DOHH2 (cell line): ENCODE measurements around the gene TACC2.

Experiments used
- H3F3A ChIP-seq: fragments of 200-600 bp; sonication (generic), shearing (Covaris generic); 2 replicates; pipeline ENCODE4 v1.6.0; 2016; ENCODE audit warnings: antibody characterized with exemption, mild to moderate bottlenecking; ENCODE audit not compliant: control insufficient read depth, insufficient read depth
- H3K27ac ChIP-seq: fragments of 200-600 bp; sonication (generic); 2 replicates; pipeline ENCODE4 v1.5.1; 2014; ENCODE audit warnings: low read depth, mild to moderate bottlenecking, low read length, moderate library complexity
- H3K27me3 ChIP-seq: fragments of 200-600 bp; sonication (generic); 2 replicates; pipeline ENCODE4 v1.6.1; 2014; ENCODE audit warnings: mild to moderate bottlenecking, low read length, mixed read lengths; ENCODE audit not compliant: control insufficient read depth
- H3K36me3 ChIP-seq: fragments of 200-600 bp; sonication (generic); 2 replicates; pipeline ENCODE4 v1.6.1; 2014; ENCODE audit warnings: mild to moderate bottlenecking, low read length, moderate library complexity, mixed read lengths; ENCODE audit not compliant: control insufficient read depth
- H3K4me1 ChIP-seq: fragments of 200-600 bp; sonication (generic); 2 replicates; pipeline ENCODE4 v1.6.1; 2014; ENCODE audit warnings: mild to moderate bottlenecking, low read length, mixed read lengths; ENCODE audit not compliant: control insufficient read depth
- H3K4me2 ChIP-seq: fragments of 200-600 bp; sonication (generic); 2 replicates; pipeline ENCODE4 v1.6.0; 2014; ENCODE audit warnings: mild to moderate bottlenecking, low read length, moderate library complexity
- H3K4me3 ChIP-seq: fragments of 200-600 bp; sonication (generic); 2 replicates; pipeline ENCODE4 v1.5.1; 2014; ENCODE audit warnings: mild to moderate bottlenecking, low read length, mixed read lengths
- H3K79me2 ChIP-seq: fragments of 200-600 bp; sonication (generic); 2 replicates; pipeline ENCODE4 v1.6.1; 2014; ENCODE audit warnings: mild to moderate bottlenecking, low read length, mixed read lengths; ENCODE audit not compliant: control insufficient read depth
- H3K9me2 ChIP-seq: fragments of 200-600 bp; sonication (generic); replicated peaks from 2 replicates; pipeline ENCODE4 v1.6.1; 2014; ENCODE audit warnings: mild to moderate bottlenecking, low read length, mixed read lengths; ENCODE audit not compliant: control insufficient read depth
- H3K9me3 ChIP-seq: fragments of 200-600 bp; sonication (generic); 2 replicates; pipeline ENCODE4 v1.6.1; 2014; ENCODE audit warnings: antibody characterized with exemption, low read length, mixed read lengths; ENCODE audit not compliant: control insufficient read depth, insufficient read depth
- H4K20me1 ChIP-seq: fragments of 200-600 bp; sonication (generic); 2 replicates; pipeline ENCODE4 v1.6.0; 2014; ENCODE audit warnings: low read depth, mild to moderate bottlenecking, antibody characterized with exemption, low read length, moderate library complexity; ENCODE audit not compliant: control insufficient read depth, insufficient read depth
- EZH2phosphoT487 ChIP-seq: fragments of 200-600 bp; sonication (generic); IDR thresholded peaks from 2 replicates; pipeline ENCODE4 v1.6.1; 2017; ENCODE audit warnings: borderline replicate concordance, mild to moderate bottlenecking, antibody characterized with exemption, low read length, moderate library complexity, mixed read lengths
- TF ChIP-seq, protein P1 (sequence below): fragments of 200-600 bp; sonication (generic); IDR thresholded peaks from one replicate; pipeline ENCODE4 v1.5.1; 2014; ENCODE audit warnings: antibody characterized with exemption, mild to moderate bottlenecking, low read depth, low read length; ENCODE audit not compliant: poor library complexity, severe bottlenecking

Gene TACC2

DNA sequence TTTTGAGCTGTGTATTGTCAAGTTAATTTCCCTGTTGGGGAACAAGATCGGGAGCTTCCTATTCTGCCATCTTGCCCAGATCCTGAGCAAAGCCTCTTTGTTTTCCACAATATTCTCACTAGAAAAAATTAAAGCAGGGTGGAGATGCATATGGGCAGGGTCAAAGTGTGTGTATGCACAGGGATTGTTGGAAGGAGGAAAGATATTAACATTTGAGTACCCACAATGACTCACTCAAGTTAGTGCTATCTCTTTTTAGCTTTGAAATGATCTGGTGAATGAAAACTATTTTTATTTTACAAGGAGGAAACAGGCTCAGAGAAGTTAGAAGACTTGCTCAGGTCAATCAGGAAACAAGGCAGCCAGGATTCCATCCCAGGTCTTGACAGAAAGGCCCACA lies 275.5 kb downstream of the TACC2 start:
- Histone ChIP-seq H3K9me3 (0 out of 2 replicates have a peak, but pooled peaks cover 3% of the 10 kb centered on the region), H3K4me1 (no peaks in the 10 kb centered on the region), H3K9me2 (no peaks in the 10 kb centered on the region), H3K27me3 (peaks cover 5% of the 10 kb centered on the region; the same call in 1 of the 2 replicates), H3K27ac (no peak overlapping the region), H3F3A (no peaks in the 10 kb centered on the region), H3K4me3 (no peak overlapping the region), H3K79me2 (no peaks in the 10 kb centered on the region), H4K20me1 (no peaks in the 10 kb centered on the region), H3K4me2 (no peak overlapping the region), H3K36me3 (no peaks in the 10 kb centered on the region)
- TF ChIP-seq, protein P1, sequence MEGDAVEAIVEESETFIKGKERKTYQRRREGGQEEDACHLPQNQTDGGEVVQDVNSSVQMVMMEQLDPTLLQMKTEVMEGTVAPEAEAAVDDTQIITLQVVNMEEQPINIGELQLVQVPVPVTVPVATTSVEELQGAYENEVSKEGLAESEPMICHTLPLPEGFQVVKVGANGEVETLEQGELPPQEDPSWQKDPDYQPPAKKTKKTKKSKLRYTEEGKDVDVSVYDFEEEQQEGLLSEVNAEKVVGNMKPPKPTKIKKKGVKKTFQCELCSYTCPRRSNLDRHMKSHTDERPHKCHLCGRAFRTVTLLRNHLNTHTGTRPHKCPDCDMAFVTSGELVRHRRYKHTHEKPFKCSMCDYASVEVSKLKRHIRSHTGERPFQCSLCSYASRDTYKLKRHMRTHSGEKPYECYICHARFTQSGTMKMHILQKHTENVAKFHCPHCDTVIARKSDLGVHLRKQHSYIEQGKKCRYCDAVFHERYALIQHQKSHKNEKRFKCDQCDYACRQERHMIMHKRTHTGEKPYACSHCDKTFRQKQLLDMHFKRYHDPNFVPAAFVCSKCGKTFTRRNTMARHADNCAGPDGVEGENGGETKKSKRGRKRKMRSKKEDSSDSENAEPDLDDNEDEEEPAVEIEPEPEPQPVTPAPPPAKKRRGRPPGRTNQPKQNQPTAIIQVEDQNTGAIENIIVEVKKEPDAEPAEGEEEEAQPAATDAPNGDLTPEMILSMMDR = no peak
- TF ChIP-seq EZH2phosphoT487 = no peak

DNA sequence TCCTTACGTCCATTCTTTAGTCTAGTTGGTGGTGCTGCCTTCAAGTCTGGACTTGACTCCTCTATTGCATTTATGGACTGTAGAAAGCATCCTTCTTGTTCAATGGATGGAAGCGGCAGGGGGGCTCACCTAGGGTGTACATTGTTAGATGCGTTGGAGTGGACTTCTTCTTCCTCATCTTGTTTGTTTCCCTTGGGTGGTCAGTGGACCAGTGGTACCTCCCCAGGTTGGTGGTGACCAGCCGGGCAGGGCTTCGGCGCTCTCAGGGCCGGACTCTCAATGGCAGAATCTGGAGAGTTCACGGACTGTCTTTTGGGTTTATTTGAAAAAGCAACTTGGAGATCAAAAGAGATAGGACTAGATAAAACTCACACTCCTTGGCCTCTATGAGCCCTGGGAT lies 276.0 kb downstream of the TACC2 start:
- H3K4me3 ChIP-seq = no peak overlapping the region
- H3K79me2 ChIP-seq = no peaks in the 10 kb centered on the region
- H3F3A ChIP-seq = no peaks in the 10 kb centered on the region
- no peak overlapping the region for H3K4me2 ChIP-seq
- peaks cover 5% of the 10 kb centered on the region; the same call in 1 of the 2 replicates for H3K27me3 ChIP-seq
- H3K9me2 ChIP-seq = no peaks in the 10 kb centered on the region
- no peaks in the 10 kb centered on the region for H4K20me1 ChIP-seq
- no peaks in the 10 kb centered on the region for H3K4me1 ChIP-seq
- no peak overlapping the region for H3K27ac ChIP-seq
- H3K9me3 ChIP-seq = 0 out of 2 replicates have a peak, but pooled peaks cover 3% of the 10 kb centered on the region
- TF ChIP-seq, protein P1 = no peak
- no peak for TF ChIP-seq EZH2phosphoT487
- H3K36me3 ChIP-seq = no peaks in the 10 kb centered on the region

DNA sequence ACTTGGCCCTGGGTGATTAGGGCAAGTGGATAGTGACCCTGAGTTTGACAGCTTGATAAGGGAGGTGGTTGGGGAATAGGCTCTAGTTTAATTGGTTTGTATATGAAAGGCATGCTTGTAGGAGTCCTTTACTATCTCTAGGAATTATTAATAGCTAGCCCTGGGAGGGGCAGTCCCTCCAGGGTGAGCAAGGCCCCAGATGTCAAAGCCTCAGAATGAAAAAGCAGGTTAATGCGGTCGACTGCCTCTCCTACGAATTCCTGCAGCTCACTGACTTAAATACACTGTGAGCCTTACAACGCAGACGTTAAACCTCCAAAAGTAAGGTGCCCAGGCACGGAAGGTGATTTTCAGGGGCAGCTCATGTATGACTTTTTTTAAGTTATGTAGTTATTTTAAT lies 276.9 kb downstream of the TACC2 start:
- H3K79me2 ChIP-seq = no peaks in the 10 kb centered on the region
- H3K4me3 ChIP-seq = no peak overlapping the region
- no peaks in the 10 kb centered on the region for H3K36me3 ChIP-seq
- H3K27me3 ChIP-seq = peaks cover 5% of the 10 kb centered on the region; the same call in 1 of the 2 replicates
- H3K27ac ChIP-seq = no peak overlapping the region
- H3K9me2 ChIP-seq = no peaks in the 10 kb centered on the region
- 0 out of 2 replicates have a peak, but pooled peaks cover 3% of the 10 kb centered on the region for H3K9me3 ChIP-seq
- H3K4me1 ChIP-seq = no peaks in the 10 kb centered on the region
- TF ChIP-seq, protein P1 = no peak
- TF ChIP-seq EZH2phosphoT487 = no peak
- H4K20me1 ChIP-seq = no peaks in the 10 kb centered on the region
- H3F3A ChIP-seq = no peaks in the 10 kb centered on the region
- no peak overlapping the region for H3K4me2 ChIP-seq
